HepG2 (cell line): ENCODE data around the gene ANKRD2. TPM values are rescaled to one million over a fixed set of nuclear protein-coding genes. Genes with fewer than 3 reads are reported as not detected.
"Not testable (repeated sequence)": the region's sequence is repeated elsewhere in the genome, so short reads cannot be mapped to it uniquely, and the experiment has no call there.

Source experiments
- ATAC-seq: fragments of 200-7000 bp; cut with Tn5 transposase; 3 replicates; pipeline ENCODE4 v1.9.1; 2020; ENCODE audit warnings: mild to moderate bottlenecking, moderate library complexity
- BruUV-seq: library from RNA; stranded (reverse); fragments of 400-500 nt; replicated peaks from 2 replicates; lab custom pipeline; 2021; lab: Mats Ljungman, UMichigan
- CTCF ChIA-PET: fragments of 300-600 bp; formaldehyde crosslinking; extraction: SDS; loops from one replicate; lab custom pipeline; 2021; ENCODE audit warnings: low total read pairs, inconsistent platforms, low intra/inter-chr PET ratio; lab: Yijun Ruan, JAX
- POLR2A ChIA-PET: fragments of 350-600 bp; sonication (Branson Sonifier 250); formaldehyde crosslinking; loops from one replicate; lab custom pipeline; 2020; ENCODE audit warnings: antibody characterized with exemption, inconsistent platforms; lab: Yijun Ruan, JAX
- DNase-seq: peaks from one replicate; pipeline ENCODE4 v3.0.0-alpha.2; 2015; ENCODE audit warnings: low spot score
- FAIRE-seq: peaks from 3 replicates; lab custom pipeline; 2011; peaks lifted over from hg19 to GRCh38; lab: Jason Lieb, UNC
- H2AFZ ChIP-seq: one replicate; pipeline ENCODE4 v1.6.1; 2011; ENCODE audit warnings: low read length, inconsistent platforms
- H3K27ac ChIP-seq: fragments of 300-600 bp; 3 replicates; pipeline ENCODE4 v1.8.0; 2011; ENCODE audit warnings: mixed run types, mild to moderate bottlenecking, mixed read lengths, low read length, inconsistent platforms; ENCODE audit not compliant: insufficient read depth; ENCODE audit errors: extremely low read length
- H3K27me3 ChIP-seq, 2 experiments: fragments of 200-600 bp in 1 of 2; 2 replicates in 1 of 2; 3 replicates in 1 of 2; pipeline versions ENCODE4 v1.6.0 to v1.8.0; 2011; ENCODE audit warnings: low read length in 2 of 2, mild to moderate bottlenecking in 2 of 2, moderate library complexity in 2 of 2, inconsistent platforms in 1 of 2; ENCODE audit not compliant: insufficient read depth in 2 of 2, control insufficient read depth in 1 of 2
- H3K36me3 ChIP-seq, 2 experiments: fragments of 200-600 bp in 1 of 2; replicated peaks in 1 of 2; 2 replicates in 1 of 2; 3 replicates in 1 of 2; pipeline versions ENCODE4 v1.5.1 to v1.8.0; 2011; ENCODE audit warnings: low read length in 2 of 2, inconsistent platforms in 1 of 2; ENCODE audit not compliant: insufficient read depth in 2 of 2, control insufficient read depth in 1 of 2
- H3K4me1 ChIP-seq: 2 replicates; pipeline ENCODE4 v1.5.1; 2012; ENCODE audit warnings: low read length, inconsistent platforms; ENCODE audit not compliant: insufficient read depth
- H3K4me2 ChIP-seq: 2 replicates; pipeline ENCODE4 v1.6.0; 2011; ENCODE audit warnings: low read depth, low read length, inconsistent platforms
- H3K4me3 ChIP-seq, 3 experiments: fragments of 200-600 bp in 1 of 3; sonication (generic), shearing (Covaris generic) in 1 of 3; replicated peaks in 1 of 3; 2 replicates each; pipeline ENCODE4 v1.5.1; 2011 to 2016; ENCODE audit warnings: low read length in 3 of 3, inconsistent platforms in 2 of 3, low read depth in 2 of 3, mild to moderate bottlenecking in 2 of 3, control low read depth in 1 of 3, mixed read lengths in 1 of 3; ENCODE audit not compliant: insufficient read depth in 1 of 3
- H3K79me2 ChIP-seq: one replicate; pipeline ENCODE4 v1.6.1; 2011; ENCODE audit warnings: low read length, inconsistent platforms; ENCODE audit not compliant: insufficient read depth
- H3K9ac ChIP-seq: 2 replicates; pipeline ENCODE4 v1.6.0; 2011; ENCODE audit warnings: mild to moderate bottlenecking, low read depth, low read length, inconsistent platforms; ENCODE audit not compliant: insufficient read depth
- H3K9me3 ChIP-seq: 2 replicates; pipeline ENCODE4 v1.5.1; 2012; ENCODE audit warnings: mild to moderate bottlenecking, low read length
- H4K20me1 ChIP-seq: 2 replicates; pipeline ENCODE4 v1.6.0; 2011; ENCODE audit warnings: inconsistent platforms, mild to moderate bottlenecking, low read length, moderate library complexity; ENCODE audit not compliant: insufficient read depth
- HDAC1 ChIP-seq: sonication (generic); formaldehyde crosslinking; IDR thresholded peaks from 2 replicates; pipeline ENCODE4 v1.5.1; 2020; ENCODE audit warnings: mild to moderate bottlenecking, missing genetic modification reagents
- PATZ1 ChIP-seq: sonication (generic); formaldehyde crosslinking; IDR thresholded peaks from 2 replicates; pipeline ENCODE4 v1.4.0; 2020; ENCODE audit warnings: missing genetic modification reagents
- REXO4 ChIP-seq: sonication (generic); formaldehyde crosslinking; IDR thresholded peaks from 2 replicates; pipeline ENCODE4 v1.8.0; 2022; ENCODE audit warnings: missing genetic modification reagents, mild to moderate bottlenecking, borderline replicate concordance
- TEAD3 ChIP-seq: optimal IDR thresholded peaks from 2 replicates; pipeline ENCODE3; 2016; ENCODE audit warnings: borderline replicate concordance
- ZNF460 ChIP-seq: sonication (generic); formaldehyde crosslinking; IDR thresholded peaks from 2 replicates; pipeline ENCODE4 v1.5.1; 2020; ENCODE audit warnings: missing genetic modification reagents, mild to moderate bottlenecking, borderline replicate concordance
- WGBS: methylation state at CpG from one replicate; pipeline ENCODE4 v1.1.6; 2017; ENCODE audit warnings: low lambda C conversion rate; 5-methylcytosine and 5-hydroxymethylcytosine counted together
- in situ Hi-C: cut with HindIII; loops from 2 replicates; pipeline ENCODE4 v1.10.0; 2017; ENCODE audit warnings: low pct_unique_long_range_greater_than_20kb; ENCODE audit not compliant: extremely low pct_ligation_motif_present
- intact Hi-C: fragments of 100-400 bp; cut with micrococcal nuclease; formaldehyde crosslinking; loops from one replicate; pipeline ENCODE4 v1.10.0; 2022; ENCODE audit not compliant: unreplicated experiment
- polyA plus RNA-seq, 8 experiments: library from polyadenylated mRNA; depleted of rRNA in 3 of 8; stranded (reverse) in 7 of 8; unstranded in 1 of 8; fragments of >200 nt; fragmentation: Illumina TruSeq in 4 of 8; extraction: Trizol in 4 of 8; gene quantifications; 2 replicates each; pipeline versions ENCODE4 v1.2.1 to v1.2.3, GENCODE V29; 2011 to 2016; ENCODE audit warnings: low read depth in 4 of 8, missing spikeins in 1 of 8, mixed read lengths in 1 of 8; ENCODE audit not compliant: insufficient read depth in 1 of 8
- total RNA-seq, 5 experiments: library from RNA; depleted of rRNA; stranded (reverse); fragments of >200 nt; fragmentation: Illumina TruSeq; extraction: Trizol; gene quantifications; 2 replicates each; pipeline ENCODE4 v1.2.3, GENCODE V29; 2016; ENCODE audit warnings: low read depth in 1 of 5

ANKRD2 gene
- total and polyA plus RNA-seq, 2 of the 13 experiments (the other 11 are each of a cell fraction or from before 2014, with no cell fraction given), result not detected

GRCh38 chr10:97553575-97554031 lies 19.0 kb upstream of the ANKRD2 start (continued):
- 0 out of 2 replicates have a peak, but pooled peaks have one; percentile 40 for TF ChIP-seq PATZ1 (CRISPR knock-in tag)
- TF ChIP-seq HDAC1, result no peak
- no peak for TF ChIP-seq REXO4
- TF ChIP-seq TEAD3 (CRISPR knock-in tag), result peak; percentile 56

GRCh38 chr10:97554336-97554735 lies 18.2 kb upstream of the ANKRD2 start:
- BruUV-seq, H3K9me3 ChIP-seq, DNase-seq, H3K4me2 ChIP-seq, H3K9ac ChIP-seq, H3K4me3 ChIP-seq, H3K36me3 ChIP-seq, ATAC-seq, H3K27me3 ChIP-seq, H4K20me1 ChIP-seq, H2AFZ ChIP-seq, intact Hi-C loops, FAIRE-seq, H3K79me2 ChIP-seq, H3K27ac ChIP-seq: not testable (repeated sequence)
- ChIA-PET CTCF (interaction anchor here (1.6 to 1.8 kb wide), 2 partner anchors 19 to 91 kb away, joined by 13 to 19 read pairs; no protein-coding TSS in a partner anchor), POLR2A (interaction anchor here (0.8 kb wide), 2 partner anchors 55 to 90 kb away, joined by 4 read pairs; partner anchors contain the start of gene UBTD1)
- WGBS, result 97% methylated on average over 5 of the region's 5 CpGs
- peaks cover 27% of the 10 kb centered on the region for H3K4me1 ChIP-seq
- TF ChIP-seq ZNF460 (CRISPR knock-in tag), result peak; percentile 14; the same call in 1 of the 2 replicates
- in situ Hi-C loops, result loop anchor here (5.0 kb wide), 1 partner anchor 92 kb away; no protein-coding TSS in a partner anchor

GRCh38 chr10:97555541-97555940 lies 17.0 kb upstream of the ANKRD2 start:
- WGBS, result 95% methylated on average over 7 of the region's 10 CpGs
- in situ Hi-C loops, result not testable (repeated sequence)

More at GRCh38 chr10:97555541-97555940, 17.0 kb upstream of the ANKRD2 start:
- H3K27ac ChIP-seq, H3K27me3 ChIP-seq, H3K79me2 ChIP-seq, H3K36me3 ChIP-seq, BruUV-seq, DNase-seq, POLR2A ChIA-PET, H3K4me3 ChIP-seq, H3K9ac ChIP-seq, H2AFZ ChIP-seq, CTCF ChIA-PET, FAIRE-seq, ATAC-seq, intact Hi-C loops, H3K4me2 ChIP-seq, H4K20me1 ChIP-seq, H3K9me3 ChIP-seq: not testable (repeated sequence)
- peaks cover 22% of the 10 kb centered on the region for H3K4me1 ChIP-seq
